Glutamatergic neuron (in vitro differentiated cells): ENCODE measurements around the gene ARHGAP45. TPM values are rescaled to one million over a fixed set of nuclear protein-coding genes. Genes with fewer than 3 reads are reported as not detected.

Experiments used
- DNase-seq: peaks from one replicate; pipeline ENCODE4 v3.0.0; 2022
- H3K27ac Mint-ChIP-seq: one replicate; pipeline ENCODE4 v1.8.0; 2020; ENCODE audit warnings: mild to moderate bottlenecking, mixed read lengths, inconsistent platforms; ENCODE audit not compliant: unreplicated experiment
- H3K27me3 Mint-ChIP-seq: one replicate; pipeline ENCODE4 v1.8.0; 2020; ENCODE audit warnings: mild to moderate bottlenecking, moderate library complexity, mixed read lengths, inconsistent platforms; ENCODE audit not compliant: unreplicated experiment
- H3K36me3 Mint-ChIP-seq: one replicate; pipeline ENCODE4 v1.8.0; 2020; ENCODE audit warnings: mild to moderate bottlenecking, mixed read lengths, inconsistent platforms; ENCODE audit not compliant: unreplicated experiment
- H3K4me1 Mint-ChIP-seq: one replicate; pipeline ENCODE4 v1.8.0; 2020; ENCODE audit warnings: mild to moderate bottlenecking, low read depth, mixed read lengths, inconsistent platforms; ENCODE audit not compliant: unreplicated experiment
- H3K4me3 Mint-ChIP-seq: one replicate; pipeline ENCODE4 v1.8.0; 2020; ENCODE audit warnings: mild to moderate bottlenecking, mixed read lengths, inconsistent platforms; ENCODE audit not compliant: unreplicated experiment
- H3K9me3 Mint-ChIP-seq: one replicate; pipeline ENCODE4 v1.8.0; 2020; ENCODE audit warnings: mild to moderate bottlenecking, moderate library complexity, mixed read lengths, inconsistent platforms; ENCODE audit not compliant: unreplicated experiment
- CTCF ChIP-seq: fragments of 200-600 bp; sonication (generic); IDR thresholded peaks from one replicate; pipeline ENCODE4 v1.5.0; 2021; ENCODE audit not compliant: partially characterized antibody, unreplicated experiment
- total RNA-seq: library from RNA; stranded (reverse); fragmentation: NEBNext Ultra II Directional; extraction: Animal tissue kit (Norgen Biotek cat#: 25700); gene quantifications from one replicate; pipeline ENCODE4 v1.2.1, GENCODE V29; 2021; ENCODE audit not compliant: unreplicated experiment

The ARHGAP45 gene
- total RNA-seq, 1 donor from 2014 or later = 1.7 TPM

GRCh38 chr19:1105008-1105872 is 38.3 kb downstream of the ARHGAP45 start:
- TF ChIP-seq CTCF = no peak
- Mint-ChIP-seq H3K27ac (peak overlapping the region; percentile 33), H3K4me1 (no peaks in the 10 kb centered on the region), H3K36me3 (no peaks in the 10 kb centered on the region), H3K4me3 (peak overlapping the region; percentile 80), H3K27me3 (no peaks in the 10 kb centered on the region), H3K9me3 (peaks cover 8% of the 10 kb centered on the region)
- DNase-seq = peak; percentile 58

- H3K27ac Mint-ChIP-seq = no peak overlapping the region
- TF ChIP-seq CTCF = no peak
Measured at GRCh38 chr19:1105873-1106840, 39.2 kb downstream of the ARHGAP45 start.

GRCh38 chr19:1106841-1107660 is 40.1 kb downstream of the ARHGAP45 start:
- no peak overlapping the region for H3K27ac Mint-ChIP-seq
- H3K27me3 Mint-ChIP-seq = no peaks in the 10 kb centered on the region
- DNase-seq = no peak
- peaks cover 8% of the 10 kb centered on the region for H3K9me3 Mint-ChIP-seq
- peak; percentile 12 for TF ChIP-seq CTCF
- H3K4me3 Mint-ChIP-seq = no peak overlapping the region
- no peaks in the 10 kb centered on the region for H3K36me3 Mint-ChIP-seq
- H3K4me1 Mint-ChIP-seq = peaks cover 2% of the 10 kb centered on the region

More at GRCh38 chr19:1105873-1106840, 39.2 kb downstream of the ARHGAP45 start:
- H3K9me3 Mint-ChIP-seq = peaks cover 8% of the 10 kb centered on the region
- peak overlapping the region; percentile 68 for H3K4me3 Mint-ChIP-seq
- no peak for DNase-seq
- H3K4me1 Mint-ChIP-seq = peaks cover 2% of the 10 kb centered on the region
- no peaks in the 10 kb centered on the region for H3K36me3 Mint-ChIP-seq
- H3K27me3 Mint-ChIP-seq = no peaks in the 10 kb centered on the region

- no peak for TF ChIP-seq CTCF
- no peak overlapping the region for H3K27ac Mint-ChIP-seq
Measured at GRCh38 chr19:1107661-1108261, 40.8 kb downstream of the ARHGAP45 start.

More at GRCh38 chr19:1107661-1108261, 40.8 kb downstream of the ARHGAP45 start:
- H3K27me3 Mint-ChIP-seq = peaks cover 1% of the 10 kb centered on the region
- no peak overlapping the region for H3K4me3 Mint-ChIP-seq
- H3K4me1 Mint-ChIP-seq = peaks cover 2% of the 10 kb centered on the region
- H3K9me3 Mint-ChIP-seq = peaks cover 7% of the 10 kb centered on the region
- H3K36me3 Mint-ChIP-seq = no peaks in the 10 kb centered on the region
- DNase-seq = no peak
